ENCODE results near the gene VSIG1. TPM values are rescaled to one million over a fixed set of nuclear protein-coding genes. Genes with fewer than 3 reads are reported as not detected.

VSIG1 gene
- polyA plus RNA-seq, 1 of the 3 experiments (the other 2 are of a cell fraction) = not detected

GRCh38 chrX:108091264-108091877 lies 46.5 kb downstream of the VSIG1 start, which contains the start of the genes ATG4A and PSMD10 (continued):
- TF ChIP-seq FOXJ3 (CRISPR knock-in tag; IDR thresholded peaks at IDR 0.05) (no peak), RFX5 (IDR thresholded peaks at IDR 0.05; ENCODE audit: low read length) (no peak), USF1 (IDR thresholded peaks at IDR 0.05; ENCODE audit: borderline replicate concordance, low read depth) (no peak), ELF1 (IDR thresholded peaks at IDR 0.05) (peak; percentile 87), CTCF (IDR thresholded peaks at IDR 0.05) (no peak), TAF1 (IDR thresholded peaks at IDR 0.05; ENCODE audit: borderline replicate concordance, low read depth, low read length) (no peak), FOSL2 (IDR thresholded peaks at IDR 0.05; ENCODE audit: borderline replicate concordance, low read depth) (no peak), JUND (IDR thresholded peaks at IDR 0.05) (no peak), RAD21 (IDR thresholded peaks at IDR 0.05; ENCODE audit: low read length) (no peak), RXRA (IDR thresholded peaks at IDR 0.05; ENCODE audit: borderline replicate concordance, low read depth) (no peak), NFIC (IDR thresholded peaks at IDR 0.05; ENCODE audit: borderline replicate concordance) (no peak), SMC3 (IDR thresholded peaks at IDR 0.05; ENCODE audit: low read depth, low read length) (no peak), TCF12 (IDR thresholded peaks at IDR 0.05) (no peak), PBX3 (IDR thresholded peaks at IDR 0.05) (peak; percentile 84), MEF2A (IDR thresholded peaks at IDR 0.05; ENCODE audit: borderline replicate concordance, low read depth) (no peak), EZH2phosphoT487 (IDR thresholded peaks at IDR 0.05; ENCODE audit: borderline replicate concordance, low read depth) (no peak), MXI1 (IDR thresholded peaks at IDR 0.05; ENCODE audit: low read depth, low read length) (peak; percentile 87), RCOR1 (IDR thresholded peaks at IDR 0.05; ENCODE audit: low read length) (no peak), TEAD4 (IDR thresholded peaks at IDR 0.05; ENCODE audit: borderline replicate concordance, insufficient read depth) (no peak)

- H3K4me2 ChIP-seq = peak overlapping the region; percentile 62
- CTCF ChIA-PET = no interaction called here
- H3K9ac ChIP-seq = no peak overlapping the region
- 2% methylated on average over 6 of the region's 15 CpGs for WGBS (ENCODE audit: low lambda C conversion rate)
- peaks cover 9 to 13% of the 10 kb centered on the region in 2 experiments for H3K36me3 ChIP-seq (replicated peaks in 1 of 2; ENCODE audit: control insufficient read depth in 1 of 2, insufficient read depth in 2 of 2, low read length in 1 of 2)
- peak overlapping the region; percentile 66 to 74 for H3K4me3 ChIP-seq (ENCODE audit: low read depth in 2 of 2, low read length in 1 of 2)
- POLR2A ChIA-PET = interaction anchor here (1.0 kb wide), 1 partner anchor 10 kb away, joined by 5 read pairs; no protein-coding TSS in a partner anchor
- no peaks in the 10 kb centered on the region for H3K9me2 ChIP-seq
- no peaks in the 10 kb centered on the region for H3K27me3 ChIP-seq (ENCODE audit: insufficient read depth)
- no peak overlapping the region for H3K27ac ChIP-seq (ENCODE audit: low read depth in 2 of 2, low read length in 1 of 2)
- H3F3A ChIP-seq (replicated peaks; ENCODE audit: insufficient read depth) = no peaks in the 10 kb centered on the region
- no peak for DNase-seq
- H3K9me3 ChIP-seq = no peaks in the 10 kb centered on the region
- peak overlapping the region; percentile 26; the same call in 1 of the 2 replicates for H2AFZ ChIP-seq (ENCODE audit: low read depth)
- H4K20me1 ChIP-seq (ENCODE audit: insufficient read depth) = no peaks in the 10 kb centered on the region
- H3K79me2 ChIP-seq (ENCODE audit: insufficient read depth) = peaks cover 29% of the 10 kb centered on the region; the same call in 1 of the 2 replicates
- H3K4me1 ChIP-seq (ENCODE audit: control insufficient read depth in 1 of 2, insufficient read depth in 2 of 2, low read depth in 1 of 2, low read length in 1 of 2) = no peaks in the 10 kb centered on the region; a peak in 2 of 4 replicates
- TF ChIP-seq RAD21 (IDR thresholded peaks at IDR 0.05; ENCODE audit: low read length) = no peak
- TF ChIP-seq RCOR1 (IDR thresholded peaks at IDR 0.05; ENCODE audit: low read length) = no peak
- TF ChIP-seq MEF2A (IDR thresholded peaks at IDR 0.05; ENCODE audit: borderline replicate concordance, low read depth) = no peak
- TF ChIP-seq FOSL2 (IDR thresholded peaks at IDR 0.05; ENCODE audit: borderline replicate concordance, low read depth) = no peak
- TF ChIP-seq CTCF (IDR thresholded peaks at IDR 0.05) = no peak
- TF ChIP-seq TEAD4 (IDR thresholded peaks at IDR 0.05; ENCODE audit: borderline replicate concordance, insufficient read depth) = no peak
- no peak for TF ChIP-seq TCF12 (IDR thresholded peaks at IDR 0.05)
- TF ChIP-seq USF1 (IDR thresholded peaks at IDR 0.05; ENCODE audit: borderline replicate concordance, low read depth) = no peak
- TF ChIP-seq MXI1 (IDR thresholded peaks at IDR 0.05; ENCODE audit: low read depth, low read length) = 0 out of 2 replicates have a peak, but pooled peaks have one; percentile 33
- TF ChIP-seq MAX (IDR thresholded peaks at IDR 0.05; ENCODE audit: low read depth) = no peak
- no peak for TF ChIP-seq RFX5 (IDR thresholded peaks at IDR 0.05; ENCODE audit: low read length)
- TF ChIP-seq PBX3 (IDR thresholded peaks at IDR 0.05) = no peak
- peak; percentile 9; the same call in 1 of the 2 replicates for TF ChIP-seq SIN3A (IDR thresholded peaks at IDR 0.05; ENCODE audit: borderline replicate concordance, low read depth, low read length)
- no peak for TF ChIP-seq ELF1 (IDR thresholded peaks at IDR 0.05)
These were observed 47.0 kb downstream of the VSIG1 start for GRCh38 chrX:108091878-108092291.

Data from SK-N-SH (cell line).